HG02973 (cell line): ENCODE measurements around the gene TIGD4.

Experiments used
- ATAC-seq: cut with Tn5 transposase; IDR thresholded peaks from one replicate; pipeline ENCODE4 v1.9.1; 2021; ENCODE audit warnings: moderate library complexity; ENCODE audit not compliant: unreplicated experiment

The TIGD4 gene

DNA sequence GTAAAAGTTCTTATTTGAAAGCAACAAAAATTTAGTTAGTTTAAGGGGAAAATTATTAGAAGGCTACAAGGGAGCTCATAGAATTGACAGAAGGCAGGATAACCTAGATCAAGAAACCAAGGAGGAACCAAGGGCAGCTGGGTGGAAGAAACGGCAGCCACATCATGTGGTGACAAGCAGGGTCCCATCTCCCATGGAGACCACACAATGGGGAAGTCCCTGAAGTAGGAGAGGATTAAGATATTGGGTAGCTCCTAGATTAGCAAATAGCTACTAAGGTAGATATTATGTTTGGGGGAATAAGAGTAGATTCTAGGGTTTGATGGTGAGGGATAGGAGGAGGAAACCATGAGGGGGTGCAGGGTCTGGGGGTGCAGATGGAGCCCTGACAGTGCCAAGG is 51.7 kb downstream of the TIGD4 start:
- ATAC-seq, result no peak

DNA sequence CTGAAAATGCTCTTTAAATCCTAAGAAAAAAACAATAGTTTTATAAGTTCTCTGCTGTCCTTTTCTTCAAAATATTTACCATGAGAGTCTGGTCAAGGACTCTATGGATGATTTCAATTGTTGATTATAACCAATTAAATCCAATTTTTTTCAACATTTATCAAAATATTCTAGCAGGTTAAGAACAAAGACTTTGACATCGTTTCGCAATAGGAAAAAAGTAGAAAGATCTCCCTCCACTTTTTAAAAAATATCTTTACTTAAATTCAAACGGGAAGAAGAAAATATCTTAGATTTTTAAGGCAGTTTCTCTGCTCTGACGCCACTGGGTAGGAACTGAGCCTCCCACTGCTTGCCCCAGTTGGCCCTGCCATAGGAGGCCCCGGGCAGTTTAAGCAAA is 55.0 kb downstream of the TIGD4 start:
- ATAC-seq, result no peak

DNA sequence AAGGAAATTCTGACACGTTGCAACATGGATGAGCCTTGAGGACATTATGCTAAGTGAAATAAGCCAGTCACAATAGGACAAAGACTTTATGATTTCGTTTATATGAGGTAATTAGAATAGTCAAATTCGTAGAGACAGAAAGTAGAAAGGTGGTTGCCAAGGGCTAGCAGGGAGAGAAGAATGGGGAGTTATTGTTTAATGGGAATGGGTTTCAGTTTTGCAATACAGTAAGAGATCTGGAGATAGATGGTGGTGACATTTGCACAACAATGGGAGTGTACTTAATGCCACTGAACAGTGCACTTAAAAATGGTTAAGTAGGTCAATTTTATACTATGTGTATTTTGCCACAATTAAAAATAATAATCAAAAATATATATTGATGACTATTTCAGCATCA is 56.3 kb downstream of the TIGD4 start:
- no peak for ATAC-seq

DNA sequence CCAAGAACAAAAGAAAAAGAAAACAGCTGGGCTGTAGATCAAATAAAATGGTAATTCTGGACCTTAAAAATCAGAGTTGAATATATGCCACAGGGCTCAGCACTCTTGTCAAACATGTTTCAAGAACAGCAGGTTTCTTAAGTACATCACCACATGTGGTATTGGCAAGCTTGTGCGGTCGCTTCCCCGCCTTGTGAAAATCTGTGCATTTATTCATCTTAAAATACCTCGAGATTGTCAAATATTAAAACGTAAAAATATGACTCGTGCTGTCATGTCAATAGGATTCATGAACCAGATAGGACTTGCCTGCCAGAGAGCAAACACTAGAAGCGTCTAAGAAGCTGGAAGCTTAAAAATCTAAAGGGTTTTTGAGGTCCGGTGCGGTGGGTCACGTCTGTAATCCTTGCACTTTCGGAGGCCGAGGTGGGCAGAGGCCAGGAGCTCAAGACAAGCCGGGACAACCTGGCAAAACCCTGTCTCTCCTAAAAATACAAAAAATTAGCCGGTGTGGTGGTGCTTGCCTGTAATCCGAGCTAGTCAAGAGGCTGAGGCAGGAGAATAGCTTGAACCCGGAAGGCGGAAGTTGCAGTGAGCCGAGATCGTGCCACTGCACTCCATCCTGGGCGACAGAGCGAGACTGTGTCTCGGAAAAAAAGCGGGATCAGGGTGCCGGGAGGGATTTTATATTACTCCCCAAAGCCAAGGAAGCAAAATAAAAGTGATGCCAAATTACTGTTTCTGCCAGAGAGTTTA is 59.6 kb downstream of the TIGD4 start:
- ATAC-seq, result no peak
